ENCODE data around the gene MYBPC1.

Gene MYBPC1

DNA sequence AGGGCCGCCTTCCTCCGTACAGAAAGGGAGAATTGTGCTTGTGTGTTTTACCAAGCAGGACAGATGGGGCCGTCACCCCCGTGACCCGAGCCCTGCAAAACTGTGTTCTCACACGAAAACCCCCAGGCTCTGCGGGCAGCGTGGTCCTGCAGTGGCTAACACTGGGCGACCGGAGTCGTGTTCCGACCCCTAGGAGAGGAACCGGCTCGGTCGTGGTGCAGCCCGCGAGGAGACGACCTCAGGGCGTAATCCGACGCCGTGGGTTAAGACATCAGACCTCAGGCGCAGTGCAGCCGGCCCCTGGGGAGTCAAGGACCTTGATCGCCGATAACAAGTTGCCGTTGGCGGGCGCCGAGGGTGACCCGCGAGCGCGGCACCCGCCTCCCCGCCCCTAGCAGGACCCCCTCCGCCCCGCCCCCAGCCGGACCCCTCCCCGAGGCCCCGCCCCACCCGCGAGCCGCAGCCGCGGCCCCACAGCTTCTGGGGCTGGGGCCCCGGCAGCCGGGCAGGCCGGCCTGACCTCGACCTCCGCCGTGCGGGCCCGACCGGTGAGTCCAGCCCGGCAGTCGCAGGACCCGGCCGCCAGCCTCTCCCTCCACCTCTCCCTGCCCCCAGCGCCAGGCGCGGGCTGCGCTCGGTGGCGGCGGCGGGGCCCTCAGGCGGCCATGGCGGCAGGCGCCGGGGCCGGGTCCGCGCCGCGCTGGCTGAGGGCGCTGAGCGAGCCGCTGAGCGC lies 102.6 kb downstream of the MYBPC1 start, which contains the start of gene CHPT1:
Gene CHPT1, plus strand, starts transcription at position 444 of the 733 bp plus-strand sequence. Its CDS starts 222 bp downstream, at position 666.
- DNase-seq (ENCODE audit: extremely low read depth, low read depth) = no peak
- no peak for TF ChIP-seq CTCF (IDR thresholded peaks at IDR 0.05; ENCODE audit: low read depth, low read length, missing control alignments)
- H3K4me3 ChIP-seq (replicated peaks; ENCODE audit: low read depth, low read length) = peak within 1 kb of the TSS; percentile 81

- TF ChIP-seq CTCF (IDR thresholded peaks at IDR 0.05; ENCODE audit: low read depth, low read length, missing control alignments) = no peak
- no peak for DNase-seq (ENCODE audit: extremely low read depth, low read depth)
- peak overlapping the region; percentile 81 for H3K4me3 ChIP-seq (replicated peaks; ENCODE audit: low read depth, low read length)
These were observed 103.4 kb downstream of the MYBPC1 start for GRCh38 chr12:101697930-101698799.

GRCh38 chr12:101698800-101699347 lies 104.1 kb downstream of the MYBPC1 start:
- DNase-seq (ENCODE audit: extremely low read depth, low read depth) = no peak
- peak overlapping the region; percentile 81 for H3K4me3 ChIP-seq (replicated peaks; ENCODE audit: low read depth, low read length)
- peak; percentile 24 for TF ChIP-seq CTCF (IDR thresholded peaks at IDR 0.05; ENCODE audit: low read depth, low read length, missing control alignments)

DNA sequence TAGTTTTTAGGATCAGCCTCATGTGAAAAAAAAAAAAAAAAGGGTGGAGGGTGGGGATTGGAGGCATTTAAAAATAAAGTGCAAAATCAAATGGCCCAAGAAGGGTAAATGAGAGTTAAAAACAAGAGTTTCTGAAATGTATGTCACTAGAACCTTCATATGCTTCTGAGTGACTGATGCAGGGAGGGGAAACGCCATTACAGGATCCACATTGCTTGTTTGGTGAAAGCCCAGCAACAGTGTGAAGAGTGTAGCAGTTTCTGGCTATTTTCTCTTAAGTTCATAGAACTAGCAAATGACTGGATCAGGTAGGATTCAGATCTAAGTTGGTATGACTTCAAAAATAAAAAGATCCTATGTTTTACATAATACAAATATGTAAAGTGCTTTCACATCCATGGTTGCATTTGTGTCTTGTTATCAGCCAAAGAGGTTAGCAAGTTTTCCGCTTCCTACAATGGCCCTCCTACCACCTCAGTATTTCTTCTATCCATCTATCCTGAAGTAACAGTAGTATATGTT lies 105.6 kb downstream of the MYBPC1 start:
- H3K4me3 ChIP-seq (replicated peaks; ENCODE audit: low read depth, low read length) = no peak overlapping the region
- TF ChIP-seq CTCF (IDR thresholded peaks at IDR 0.05; ENCODE audit: low read depth, low read length, missing control alignments) = no peak
- no peak for DNase-seq (ENCODE audit: extremely low read depth, low read depth)

DNA sequence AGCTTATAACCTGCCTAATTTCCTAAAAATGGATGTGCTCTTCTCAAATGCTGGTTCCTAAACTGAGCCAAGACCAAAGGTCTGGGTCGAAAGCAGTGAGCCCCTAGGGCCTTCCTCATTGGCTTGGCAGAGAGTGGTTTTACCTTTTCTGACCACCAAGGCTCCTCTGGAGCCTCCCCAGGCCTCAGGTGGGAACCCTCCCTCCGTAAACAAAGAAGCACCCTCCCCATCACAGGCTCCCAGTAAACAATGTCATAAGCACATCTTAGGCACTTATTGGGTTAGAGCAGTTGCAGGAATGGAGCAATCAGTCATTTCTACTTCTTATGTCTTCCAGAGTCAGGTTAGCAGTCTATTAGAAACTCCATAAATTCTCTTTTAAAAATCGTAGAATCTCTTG lies 108.7 kb downstream of the MYBPC1 start:
- DNase-seq (ENCODE audit: extremely low read depth, low read depth) = no peak
- no peak overlapping the region for H3K4me3 ChIP-seq (replicated peaks; ENCODE audit: low read depth, low read length)
- no peak for TF ChIP-seq CTCF (IDR thresholded peaks at IDR 0.05; ENCODE audit: low read depth, low read length, missing control alignments)

DNA sequence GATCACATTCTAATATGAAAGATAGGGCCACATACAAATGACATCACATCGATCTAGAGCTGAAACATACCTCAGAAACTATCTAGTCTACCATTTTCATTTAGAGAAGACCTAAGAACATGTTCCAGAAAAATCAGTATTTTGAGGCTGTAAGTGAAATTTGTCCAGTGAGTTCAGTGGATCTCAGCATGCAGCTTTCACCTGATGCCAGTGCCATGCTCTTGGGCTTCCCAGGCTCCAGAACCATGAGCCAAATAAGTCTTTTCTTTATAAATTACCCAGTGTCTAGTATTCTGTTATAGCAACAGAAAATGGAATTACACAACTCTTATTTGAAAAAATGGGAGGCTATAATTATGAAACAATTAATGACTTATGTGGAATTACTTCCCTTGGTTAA lies 111.6 kb downstream of the MYBPC1 start:
- no peak overlapping the region for H3K4me3 ChIP-seq (replicated peaks; ENCODE audit: low read depth, low read length)
- TF ChIP-seq CTCF (IDR thresholded peaks at IDR 0.05; ENCODE audit: low read depth, low read length, missing control alignments) = no peak
- no peak for DNase-seq (ENCODE audit: extremely low read depth, low read depth)
